Measurements from ENCODE around the gene HTRA1. TPM values are rescaled to one million over a fixed set of nuclear protein-coding genes. Genes with fewer than 3 reads are reported as not detected.

Gene HTRA1
- polyA plus RNA-seq, 3 donors = 0.84 to 4.7 (median 2.2) TPM

GRCh38 chr10:122467701-122468100, 6.3 kb downstream of the HTRA1 start:
- intact Hi-C loops (cut with micrococcal nuclease) = loop anchor here in 1 of 2 donors (2.0 kb wide), 1 partner anchor 93 kb away; the partner anchor contains the start of gene PLEKHA1
- Histone ChIP-seq H3K9ac (ENCODE audit: insufficient read depth, low read length, poor library complexity, severe bottlenecking) (no peak overlapping the region), H3K4me3 (replicated peaks in 1 of 3; ENCODE audit: low read depth in 2 of 3, low read length in 3 of 3) (peak overlapping the region in 1 of 3 experiments; percentile 48), H3K4me1 (ENCODE audit: control insufficient read depth in 1 of 2, insufficient read depth in 2 of 2, low read length in 2 of 2) (peaks cover 45 to 59% of the 10 kb centered on the region in 2 donors), H3K27ac (ENCODE audit: low read depth in 1 of 2, low read length in 2 of 2) (no peak overlapping the region), H4K20me1 (ENCODE audit: insufficient read depth, low read length) (no peaks in the 10 kb centered on the region), H3K79me2 (ENCODE audit: insufficient read depth, low read length) (no peaks in the 10 kb centered on the region), H3K4me2 (replicated peaks; ENCODE audit: extremely low read depth, low read length, poor library complexity, severe bottlenecking) (no peak overlapping the region), H2AFZ (ENCODE audit: insufficient read depth, low read depth, low read length, poor library complexity, severe bottlenecking) (no peak overlapping the region), H3K9me3 (replicated peaks in 1 of 2; ENCODE audit: control insufficient read depth in 1 of 2, insufficient read depth in 1 of 2, low read length in 2 of 2) (peaks cover 0 to 14% of the 10 kb centered on the region in 2 donors), H3K36me3 (replicated peaks in 1 of 2; ENCODE audit: control insufficient read depth in 1 of 2, insufficient read depth in 2 of 2, low read length in 2 of 2) (no peaks in the 10 kb centered on the region), H3K27me3 (ENCODE audit: control insufficient read depth in 2 of 2, insufficient read depth in 2 of 2, low read length in 2 of 2) (peaks cover 29 to 41% of the 10 kb centered on the region in 2 donors)
- H3K4me3 Mint-ChIP-seq = peak overlapping the region in 1 of 2 donors; percentile 60
- DNase-seq = peak in 1 of 3 donors; percentile 38
- H3K4me1 Mint-ChIP-seq = peaks cover 72% of the 10 kb centered on the region
- 0% methylated on average over 1 of the region's 6 CpGs for WGBS (ENCODE audit: insufficient coverage)
- peaks cover 0 to 6% (median 2%) of the 10 kb centered on the region in 7 donors for H3K9me3 Mint-ChIP-seq
- H3K36me3 Mint-ChIP-seq = peaks cover 6 to 25% of the 10 kb centered on the region in 2 donors
- peaks cover 45 to 46% (median 45%) of the 10 kb centered on the region in 3 donors for H3K27me3 Mint-ChIP-seq (ENCODE audit: low read depth in 3 of 3)
- TF ChIP-seq, protein P1, sequence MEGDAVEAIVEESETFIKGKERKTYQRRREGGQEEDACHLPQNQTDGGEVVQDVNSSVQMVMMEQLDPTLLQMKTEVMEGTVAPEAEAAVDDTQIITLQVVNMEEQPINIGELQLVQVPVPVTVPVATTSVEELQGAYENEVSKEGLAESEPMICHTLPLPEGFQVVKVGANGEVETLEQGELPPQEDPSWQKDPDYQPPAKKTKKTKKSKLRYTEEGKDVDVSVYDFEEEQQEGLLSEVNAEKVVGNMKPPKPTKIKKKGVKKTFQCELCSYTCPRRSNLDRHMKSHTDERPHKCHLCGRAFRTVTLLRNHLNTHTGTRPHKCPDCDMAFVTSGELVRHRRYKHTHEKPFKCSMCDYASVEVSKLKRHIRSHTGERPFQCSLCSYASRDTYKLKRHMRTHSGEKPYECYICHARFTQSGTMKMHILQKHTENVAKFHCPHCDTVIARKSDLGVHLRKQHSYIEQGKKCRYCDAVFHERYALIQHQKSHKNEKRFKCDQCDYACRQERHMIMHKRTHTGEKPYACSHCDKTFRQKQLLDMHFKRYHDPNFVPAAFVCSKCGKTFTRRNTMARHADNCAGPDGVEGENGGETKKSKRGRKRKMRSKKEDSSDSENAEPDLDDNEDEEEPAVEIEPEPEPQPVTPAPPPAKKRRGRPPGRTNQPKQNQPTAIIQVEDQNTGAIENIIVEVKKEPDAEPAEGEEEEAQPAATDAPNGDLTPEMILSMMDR (IDR thresholded peaks at IDR 0.05) = no peak
- peak overlapping the region in 4 of 7 donors; percentile 6 to 89 (median 24) for H3K27ac Mint-ChIP-seq

DNA sequence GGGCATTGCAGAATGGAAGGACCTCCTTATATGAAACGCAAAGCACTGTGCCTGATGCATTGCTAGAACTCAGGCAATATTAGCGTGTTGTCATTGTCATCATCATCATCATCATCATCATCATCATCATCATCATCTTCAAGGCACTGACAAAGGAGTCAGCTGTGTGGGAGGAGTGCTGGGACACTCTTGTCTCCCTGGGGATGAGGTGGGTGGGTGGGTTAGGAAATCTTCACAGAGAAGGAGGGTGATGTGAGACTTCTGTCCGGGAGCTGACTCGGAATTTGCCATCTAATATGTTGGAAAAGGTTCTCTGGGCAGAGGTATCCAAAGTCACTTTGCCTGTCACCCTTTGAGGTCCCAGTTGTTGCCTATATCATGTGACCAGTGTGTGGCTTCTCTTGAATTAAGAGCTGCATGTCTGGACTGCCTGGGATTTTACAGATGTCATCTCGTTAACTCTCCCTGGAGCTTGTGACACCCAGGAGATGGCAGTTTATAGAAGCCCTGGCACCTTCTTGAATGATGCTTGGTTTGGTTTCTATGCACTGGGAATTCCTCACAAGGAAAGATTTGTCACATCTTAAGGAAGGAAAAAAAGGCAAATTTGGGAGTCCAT, 7.1 kb downstream of the HTRA1 start:
- no peaks in the 10 kb centered on the region for H3K79me2 ChIP-seq (ENCODE audit: insufficient read depth, low read length)
- peaks cover 0 to 8% of the 10 kb centered on the region in 2 donors for H3K9me3 ChIP-seq (replicated peaks in 1 of 2; ENCODE audit: control insufficient read depth in 1 of 2, insufficient read depth in 1 of 2, low read length in 2 of 2)
- peaks cover 5 to 24% of the 10 kb centered on the region in 2 donors for H3K36me3 Mint-ChIP-seq
- no peak overlapping the region for H3K9ac ChIP-seq (ENCODE audit: insufficient read depth, low read length, poor library complexity, severe bottlenecking)
- peak overlapping the region in 1 of 2 donors; percentile 73 for H3K27ac ChIP-seq (ENCODE audit: low read depth in 1 of 2, low read length in 2 of 2)
- H3K4me1 ChIP-seq (ENCODE audit: control insufficient read depth in 1 of 2, insufficient read depth in 2 of 2, low read length in 2 of 2) = peaks cover 45 to 54% of the 10 kb centered on the region in 2 donors
- no peaks in the 10 kb centered on the region for H4K20me1 ChIP-seq (ENCODE audit: insufficient read depth, low read length)
- peak overlapping the region; percentile 72 to 91 (median 76) for H3K27ac Mint-ChIP-seq
- peaks cover 65% of the 10 kb centered on the region for H3K4me1 Mint-ChIP-seq
- intact Hi-C loops (cut with micrococcal nuclease) = loop anchor here in 1 of 2 donors (2.0 kb wide), 1 partner anchor 94 kb away; the partner anchor contains the start of gene PLEKHA1
- 75% methylated on average over 2 of the region's 5 CpGs for WGBS (ENCODE audit: insufficient coverage)
- TF ChIP-seq, protein P1 (IDR thresholded peaks at IDR 0.05) = no peak
- peak overlapping the region; percentile 43 for H3K4me2 ChIP-seq (replicated peaks; ENCODE audit: extremely low read depth, low read length, poor library complexity, severe bottlenecking)
- H3K27me3 Mint-ChIP-seq (ENCODE audit: low read depth in 3 of 3) = peaks cover 39 to 44% (median 43%) of the 10 kb centered on the region in 3 donors
- peaks cover 0 to under 1% (median 0%) of the 10 kb centered on the region in 7 donors for H3K9me3 Mint-ChIP-seq
- peaks cover 21 to 37% of the 10 kb centered on the region in 2 donors for H3K27me3 ChIP-seq (ENCODE audit: control insufficient read depth in 2 of 2, insufficient read depth in 2 of 2, low read length in 2 of 2)
- H3K4me3 Mint-ChIP-seq = peak overlapping the region in 1 of 2 donors; percentile 68
- H3K36me3 ChIP-seq (replicated peaks in 1 of 2; ENCODE audit: control insufficient read depth in 1 of 2, insufficient read depth in 2 of 2, low read length in 2 of 2) = no peaks in the 10 kb centered on the region
- peak in 2 of 3 donors; percentile 25 to 61 for DNase-seq
- H2AFZ ChIP-seq (ENCODE audit: insufficient read depth, low read depth, low read length, poor library complexity, severe bottlenecking) = no peak overlapping the region
- peak overlapping the region in 1 of 3 experiments; percentile 25 for H3K4me3 ChIP-seq (replicated peaks in 1 of 3; ENCODE audit: low read depth in 2 of 3, low read length in 3 of 3)
